Measurements from ENCODE around the gene RIT1. TPM values are rescaled to one million over a fixed set of nuclear protein-coding genes. Genes with fewer than 3 reads are reported as not detected.
A peak's percentile ranks its signal among the peaks of the same experiment; 100 is the strongest.

The RIT1 gene
- total and polyA plus RNA-seq, 2 of the 13 experiments (the other 11 are each of a cell fraction or from before 2014, with no cell fraction given), result 12.2 to 32.2 TPM

DNA sequence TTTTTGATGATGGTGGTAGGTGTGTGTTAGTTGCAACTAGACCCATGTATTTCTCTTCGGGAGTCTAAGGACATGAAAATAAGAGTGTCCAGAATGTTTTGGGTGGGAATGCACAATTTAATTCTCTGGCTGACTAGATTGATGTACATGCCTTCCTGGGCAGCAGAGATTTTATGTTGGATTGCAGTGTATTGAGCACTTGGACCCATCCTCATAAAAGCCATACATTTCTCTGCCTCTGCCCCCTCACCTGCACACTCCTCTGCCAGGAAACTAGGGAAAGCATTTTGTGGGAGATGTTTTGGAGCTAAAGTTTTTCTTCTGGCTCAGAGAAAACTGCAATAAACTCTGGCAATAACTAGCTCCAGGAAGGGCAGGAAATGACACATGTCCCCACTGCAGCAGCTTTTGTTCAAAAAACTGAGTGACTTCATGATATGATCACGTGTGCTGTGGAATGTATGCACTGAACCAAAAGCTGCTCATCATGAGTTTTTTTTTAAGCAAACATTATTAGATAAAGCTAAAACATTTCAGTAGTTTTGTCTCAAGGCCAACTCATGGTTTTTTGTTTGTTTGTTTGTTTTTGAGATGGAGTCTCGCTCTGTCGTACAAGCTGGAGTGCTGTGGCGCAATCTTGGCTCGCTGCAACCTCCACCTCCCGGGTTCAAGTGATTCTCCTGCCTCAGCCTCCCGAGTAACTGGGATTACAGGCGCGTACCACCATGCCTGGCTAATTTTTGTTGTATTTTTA is 17.6 kb downstream of the RIT1 start (continued):
- TF ChIP-seq, protein P1, sequence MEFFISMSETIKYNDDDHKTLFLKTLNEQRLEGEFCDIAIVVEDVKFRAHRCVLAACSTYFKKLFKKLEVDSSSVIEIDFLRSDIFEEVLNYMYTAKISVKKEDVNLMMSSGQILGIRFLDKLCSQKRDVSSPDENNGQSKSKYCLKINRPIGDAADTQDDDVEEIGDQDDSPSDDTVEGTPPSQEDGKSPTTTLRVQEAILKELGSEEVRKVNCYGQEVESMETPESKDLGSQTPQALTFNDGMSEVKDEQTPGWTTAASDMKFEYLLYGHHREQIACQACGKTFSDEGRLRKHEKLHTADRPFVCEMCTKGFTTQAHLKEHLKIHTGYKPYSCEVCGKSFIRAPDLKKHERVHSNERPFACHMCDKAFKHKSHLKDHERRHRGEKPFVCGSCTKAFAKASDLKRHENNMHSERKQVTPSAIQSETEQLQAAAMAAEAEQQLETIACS (CRISPR knock-in tag; IDR thresholded peaks at IDR 0.05), result no peak
- TF ChIP-seq ZNF292 (CRISPR knock-in tag; IDR thresholded peaks at IDR 0.05; ENCODE audit: borderline replicate concordance, low read depth), result no peak
- TF ChIP-seq PAF1 (CRISPR knock-in tag; IDR thresholded peaks at IDR 0.05), result no peak
- no peak for TF ChIP-seq ZNF263 (CRISPR knock-in tag; IDR thresholded peaks at IDR 0.05)
- TF ChIP-seq ZBTB33 (CRISPR knock-in tag; IDR thresholded peaks at IDR 0.05), result peak; percentile 37; the same call in 1 of the 2 replicates
- TF ChIP-seq FOXA3 (CRISPR knock-in tag; IDR thresholded peaks at IDR 0.05), result peak; percentile 43; the same call in 1 of the 2 replicates
- 0 out of 2 replicates have a peak, but pooled peaks have one; percentile 29 for TF ChIP-seq ATF7 (IDR thresholded peaks at IDR 0.05)
- no peak for TF ChIP-seq ATF7 (CRISPR knock-in tag; IDR thresholded peaks at IDR 0.05)
- TF ChIP-seq CREB3 (CRISPR knock-in tag; IDR thresholded peaks at IDR 0.05), result no peak
- no peak for TF ChIP-seq NR2F2 (IDR thresholded peaks at IDR 0.05; ENCODE audit: borderline replicate concordance, low read depth)
- TF ChIP-seq CEBPG (CRISPR knock-in tag; IDR thresholded peaks at IDR 0.05), result peak; percentile 77
- peak; percentile 40; the same call in 1 of the 2 replicates for TF ChIP-seq LCORL (IDR thresholded peaks at IDR 0.05)
- TF ChIP-seq LCORL (CRISPR knock-in tag; IDR thresholded peaks at IDR 0.05), result peak; percentile 29; the same call in 1 of the 2 replicates
- TF ChIP-seq, protein P2, sequence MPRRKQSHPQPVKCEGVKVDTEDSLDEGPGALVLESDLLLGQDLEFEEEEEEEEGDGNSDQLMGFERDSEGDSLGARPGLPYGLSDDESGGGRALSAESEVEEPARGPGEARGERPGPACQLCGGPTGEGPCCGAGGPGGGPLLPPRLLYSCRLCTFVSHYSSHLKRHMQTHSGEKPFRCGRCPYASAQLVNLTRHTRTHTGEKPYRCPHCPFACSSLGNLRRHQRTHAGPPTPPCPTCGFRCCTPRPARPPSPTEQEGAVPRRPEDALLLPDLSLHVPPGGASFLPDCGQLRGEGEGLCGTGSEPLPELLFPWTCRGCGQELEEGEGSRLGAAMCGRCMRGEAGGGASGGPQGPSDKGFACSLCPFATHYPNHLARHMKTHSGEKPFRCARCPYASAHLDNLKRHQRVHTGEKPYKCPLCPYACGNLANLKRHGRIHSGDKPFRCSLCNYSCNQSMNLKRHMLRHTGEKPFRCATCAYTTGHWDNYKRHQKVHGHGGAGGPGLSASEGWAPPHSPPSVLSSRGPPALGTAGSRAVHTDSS (CRISPR knock-in tag; conservative IDR thresholded peaks at IDR 0.05), result no peak
- peak; percentile 62 for TF ChIP-seq FOSL2 (CRISPR knock-in tag; IDR thresholded peaks at IDR 0.05)
- TF ChIP-seq, protein P3, sequence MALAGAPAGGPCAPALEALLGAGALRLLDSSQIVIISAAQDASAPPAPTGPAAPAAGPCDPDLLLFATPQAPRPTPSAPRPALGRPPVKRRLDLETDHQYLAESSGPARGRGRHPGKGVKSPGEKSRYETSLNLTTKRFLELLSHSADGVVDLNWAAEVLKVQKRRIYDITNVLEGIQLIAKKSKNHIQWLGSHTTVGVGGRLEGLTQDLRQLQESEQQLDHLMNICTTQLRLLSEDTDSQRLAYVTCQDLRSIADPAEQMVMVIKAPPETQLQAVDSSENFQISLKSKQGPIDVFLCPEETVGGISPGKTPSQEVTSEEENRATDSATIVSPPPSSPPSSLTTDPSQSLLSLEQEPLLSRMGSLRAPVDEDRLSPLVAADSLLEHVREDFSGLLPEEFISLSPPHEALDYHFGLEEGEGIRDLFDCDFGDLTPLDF (CRISPR knock-in tag; IDR thresholded peaks at IDR 0.05), result no peak
- TF ChIP-seq, protein P4, sequence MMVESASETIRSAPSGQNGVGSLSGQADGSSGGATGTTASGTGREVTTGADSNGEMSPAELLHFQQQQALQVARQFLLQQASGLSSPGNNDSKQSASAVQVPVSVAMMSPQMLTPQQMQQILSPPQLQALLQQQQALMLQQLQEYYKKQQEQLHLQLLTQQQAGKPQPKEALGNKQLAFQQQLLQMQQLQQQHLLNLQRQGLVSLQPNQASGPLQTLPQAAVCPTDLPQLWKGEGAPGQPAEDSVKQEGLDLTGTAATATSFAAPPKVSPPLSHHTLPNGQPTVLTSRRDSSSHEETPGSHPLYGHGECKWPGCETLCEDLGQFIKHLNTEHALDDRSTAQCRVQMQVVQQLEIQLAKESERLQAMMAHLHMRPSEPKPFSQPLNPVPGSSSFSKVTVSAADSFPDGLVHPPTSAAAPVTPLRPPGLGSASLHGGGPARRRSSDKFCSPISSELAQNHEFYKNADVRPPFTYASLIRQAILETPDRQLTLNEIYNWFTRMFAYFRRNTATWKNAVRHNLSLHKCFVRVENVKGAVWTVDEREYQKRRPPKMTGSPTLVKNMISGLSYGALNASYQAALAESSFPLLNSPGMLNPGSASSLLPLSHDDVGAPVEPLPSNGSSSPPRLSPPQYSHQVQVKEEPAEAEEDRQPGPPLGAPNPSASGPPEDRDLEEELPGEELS (CRISPR knock-in tag; IDR thresholded peaks at IDR 0.05), result peak; percentile 83
- no peak for TF ChIP-seq ZNF530 (CRISPR knock-in tag; IDR thresholded peaks at IDR 0.05; ENCODE audit: low read depth)
- TF ChIP-seq MED1 (CRISPR knock-in tag; IDR thresholded peaks at IDR 0.05), result peak; percentile 59; the same call in 1 of the 2 replicates
- TF ChIP-seq GLI4 (CRISPR knock-in tag; IDR thresholded peaks at IDR 0.05; ENCODE audit: borderline replicate concordance), result no peak
